ENCODE results near the gene RB1. TPM values are rescaled to one million over a fixed set of nuclear protein-coding genes. Genes with fewer than 3 reads are reported as not detected.

Gene RB1
- total RNA-seq, 4 donors from 2014 or later, result 28.4 to 33.2 (median 29.9) TPM

DNA sequence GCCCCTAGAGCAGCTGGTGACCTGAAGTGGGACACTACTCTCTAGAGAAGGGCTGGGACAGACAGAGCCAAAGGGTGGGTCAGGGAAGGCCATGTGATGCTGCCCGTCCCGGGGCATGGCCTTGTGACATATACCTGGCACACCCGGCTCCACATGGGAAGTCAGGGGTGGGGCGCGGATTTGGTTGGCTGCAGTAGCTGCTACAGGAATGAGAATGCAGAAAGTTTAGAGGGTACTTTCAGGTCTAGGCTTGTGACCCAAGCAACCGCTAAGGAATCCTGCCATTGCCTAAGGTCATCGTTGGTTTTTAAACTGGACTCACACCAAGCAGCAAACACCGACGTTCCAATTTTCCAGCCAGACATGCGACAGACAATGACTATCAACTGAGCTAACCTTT lies 203.5 kb downstream of the RB1 start:
- 82% methylated on average over 10 of the region's 10 CpGs for WGBS
- intact Hi-C loops (cut with DNase I), result no loop called here
- peaks cover 0 to 24% (median 12%) of the 10 kb centered on the region in 4 donors for H3K4me1 ChIP-seq
- TF ChIP-seq EP300 (IDR thresholded peaks at IDR 0.05) (no peak), POLR2AphosphoS5 (IDR thresholded peaks at IDR 0.05) (no peak), POLR2A (IDR thresholded peaks at IDR 0.05; ENCODE audit: low read depth) (no peak)
- TF ChIP-seq, protein P1, sequence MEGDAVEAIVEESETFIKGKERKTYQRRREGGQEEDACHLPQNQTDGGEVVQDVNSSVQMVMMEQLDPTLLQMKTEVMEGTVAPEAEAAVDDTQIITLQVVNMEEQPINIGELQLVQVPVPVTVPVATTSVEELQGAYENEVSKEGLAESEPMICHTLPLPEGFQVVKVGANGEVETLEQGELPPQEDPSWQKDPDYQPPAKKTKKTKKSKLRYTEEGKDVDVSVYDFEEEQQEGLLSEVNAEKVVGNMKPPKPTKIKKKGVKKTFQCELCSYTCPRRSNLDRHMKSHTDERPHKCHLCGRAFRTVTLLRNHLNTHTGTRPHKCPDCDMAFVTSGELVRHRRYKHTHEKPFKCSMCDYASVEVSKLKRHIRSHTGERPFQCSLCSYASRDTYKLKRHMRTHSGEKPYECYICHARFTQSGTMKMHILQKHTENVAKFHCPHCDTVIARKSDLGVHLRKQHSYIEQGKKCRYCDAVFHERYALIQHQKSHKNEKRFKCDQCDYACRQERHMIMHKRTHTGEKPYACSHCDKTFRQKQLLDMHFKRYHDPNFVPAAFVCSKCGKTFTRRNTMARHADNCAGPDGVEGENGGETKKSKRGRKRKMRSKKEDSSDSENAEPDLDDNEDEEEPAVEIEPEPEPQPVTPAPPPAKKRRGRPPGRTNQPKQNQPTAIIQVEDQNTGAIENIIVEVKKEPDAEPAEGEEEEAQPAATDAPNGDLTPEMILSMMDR (IDR thresholded peaks at IDR 0.05), result no peak
- H3K36me3 ChIP-seq, result peaks cover 0 to 33% (median 2%) of the 10 kb centered on the region in 4 donors
- H3K4me3 ChIP-seq, result no peak overlapping the region
- DNase-seq (ENCODE audit: extremely low spot score), result no peak
- H3K9me3 ChIP-seq, result no peaks in the 10 kb centered on the region
- H3K27me3 ChIP-seq, result no peaks in the 10 kb centered on the region
- H3K27ac ChIP-seq (replicated peaks in 1 of 4), result peak overlapping the region; percentile 62 to 69 (median 66)

GRCh38 chr13:48508011-48508410 lies 204.5 kb downstream of the RB1 start:
- 90% methylated on average over 6 of the region's 6 CpGs for WGBS
- no peak for TF ChIP-seq EP300 (IDR thresholded peaks at IDR 0.05)
- TF ChIP-seq POLR2A (IDR thresholded peaks at IDR 0.05; ENCODE audit: low read depth), result no peak
- TF ChIP-seq POLR2AphosphoS5 (IDR thresholded peaks at IDR 0.05), result no peak
- TF ChIP-seq, protein P1 (IDR thresholded peaks at IDR 0.05), result no peak
- no peak for DNase-seq (ENCODE audit: extremely low spot score)
- no peak overlapping the region for H3K4me3 ChIP-seq
- no peak overlapping the region for H3K27ac ChIP-seq (replicated peaks in 1 of 4)
- peaks cover 0 to 24% (median 12%) of the 10 kb centered on the region in 4 donors for H3K4me1 ChIP-seq
- no peaks in the 10 kb centered on the region for H3K9me3 ChIP-seq
- no peaks in the 10 kb centered on the region for H3K27me3 ChIP-seq
- intact Hi-C loops (cut with DNase I), result no loop called here
- peaks cover 0 to 36% (median 4%) of the 10 kb centered on the region in 4 donors for H3K36me3 ChIP-seq

DNA sequence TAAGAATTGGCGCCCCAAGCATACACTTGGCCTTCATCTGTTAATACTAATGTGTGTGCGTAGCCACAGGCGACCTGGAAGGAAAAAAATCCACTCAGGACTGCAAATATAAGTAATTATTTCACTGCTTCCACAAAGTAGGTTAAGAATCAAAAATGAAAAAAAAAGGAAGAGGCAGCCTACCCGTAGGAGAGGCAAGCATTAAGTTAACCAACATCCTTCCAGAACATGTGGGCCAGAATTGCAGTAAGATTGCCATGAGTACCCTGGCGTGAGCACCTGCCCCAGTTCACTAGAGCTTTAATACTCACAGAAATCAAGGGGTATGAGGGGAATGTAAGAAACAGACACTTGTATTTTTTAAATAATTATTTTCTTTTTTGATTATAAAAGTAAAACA lies 207.1 kb downstream of the RB1 start:
- H3K27ac ChIP-seq (replicated peaks in 1 of 4), result no peak overlapping the region
- TF ChIP-seq POLR2AphosphoS5 (IDR thresholded peaks at IDR 0.05) (no peak), EP300 (IDR thresholded peaks at IDR 0.05) (no peak), POLR2A (IDR thresholded peaks at IDR 0.05; ENCODE audit: low read depth) (no peak)
- TF ChIP-seq, protein P1 (IDR thresholded peaks at IDR 0.05), result no peak
- intact Hi-C loops (cut with DNase I), result no loop called here
- peaks cover 3 to 19% (median 12%) of the 10 kb centered on the region in 4 donors for H3K4me1 ChIP-seq
- 86% methylated on average over 5 of the region's 5 CpGs for WGBS
- H3K9me3 ChIP-seq, result no peaks in the 10 kb centered on the region
- no peak for DNase-seq (ENCODE audit: extremely low spot score)
- peaks cover 0 to 36% (median 7%) of the 10 kb centered on the region in 4 donors for H3K36me3 ChIP-seq
- H3K27me3 ChIP-seq, result no peaks in the 10 kb centered on the region
- no peak overlapping the region for H3K4me3 ChIP-seq

DNA sequence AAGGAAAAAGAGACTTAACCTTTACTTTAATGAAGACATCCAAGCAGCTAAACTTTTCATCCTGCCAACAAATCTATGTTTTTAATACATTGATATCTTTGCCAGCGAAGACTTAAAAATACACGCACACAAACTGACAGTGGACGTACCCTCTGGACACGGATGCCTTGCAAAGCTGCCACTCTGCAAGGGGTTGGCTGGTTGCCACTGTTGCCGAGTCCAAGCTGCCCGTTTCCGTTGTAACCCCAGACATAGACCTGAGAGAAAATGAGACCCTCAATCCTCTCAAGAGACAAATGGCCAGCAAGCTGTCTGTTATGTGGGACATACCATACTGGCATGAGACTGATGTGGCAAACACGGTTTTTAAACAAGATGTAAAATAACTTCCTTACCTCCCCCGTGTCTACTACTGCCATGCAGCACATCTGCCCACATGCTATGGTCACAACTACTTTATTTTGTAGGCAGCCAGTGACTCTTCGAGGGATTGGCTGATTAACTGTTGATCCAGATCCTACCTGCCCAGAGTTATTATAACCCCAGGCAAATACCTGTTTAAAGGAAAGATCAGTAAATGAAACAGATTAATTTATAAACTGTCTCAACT lies 208.2 kb downstream of the RB1 start:
- Histone ChIP-seq H3K4me3 (no peak overlapping the region), H3K9me3 (no peaks in the 10 kb centered on the region), H3K27ac (replicated peaks in 1 of 4) (no peak overlapping the region), H3K36me3 (peaks cover 0 to 33% (median 7%) of the 10 kb centered on the region in 4 donors), H3K27me3 (no peaks in the 10 kb centered on the region), H3K4me1 (peaks cover 8 to 11% (median 11%) of the 10 kb centered on the region in 4 donors)
- intact Hi-C loops (cut with DNase I), result no loop called here
- TF ChIP-seq POLR2A (IDR thresholded peaks at IDR 0.05; ENCODE audit: low read depth) (no peak), POLR2AphosphoS5 (IDR thresholded peaks at IDR 0.05) (no peak), EP300 (IDR thresholded peaks at IDR 0.05) (no peak)
- TF ChIP-seq, protein P1 (IDR thresholded peaks at IDR 0.05), result no peak
- no peak for DNase-seq (ENCODE audit: extremely low spot score)
- 69% methylated on average over 10 of the region's 10 CpGs for WGBS
